GM19239 (cell line): Measurements from ENCODE around the gene PCDHGA6.
"Not testable (repeated sequence)": the region's sequence is repeated elsewhere in the genome, so short reads cannot be mapped to it uniquely, and the experiment has no call there.

Experiments used
- DNase-seq: peaks from one replicate; pipeline ENCODE4 v3.0.0; 2011; ENCODE audit warnings: low spot score; ENCODE audit not compliant: insufficient read length
- FAIRE-seq: peaks from 2 replicates; lab custom pipeline; 2011; peaks lifted over from hg19 to GRCh38; lab: Jason Lieb, UNC

The PCDHGA6 gene

GRCh38 chr5:141415275-141415618 lies 41.6 kb downstream of the PCDHGA6 start:
- FAIRE-seq = not testable (repeated sequence)

GRCh38 chr5:141417494-141418172 lies 43.9 kb downstream of the PCDHGA6 start, which contains the start of gene PCDHGB7:
TSS of gene PCDHGB7 (plus strand) at chr5:141417677. CDS start at chr5:141417860, 183 bp downstream.
- FAIRE-seq (peak; percentile 68), DNase-seq (peak; percentile 65)

More at GRCh38 chr5:141415275-141415618, 41.6 kb downstream of the PCDHGA6 start:
- not testable (repeated sequence) for DNase-seq

- DNase-seq (no peak), FAIRE-seq (no peak)
These were observed 45.6 kb downstream of the PCDHGA6 start for GRCh38 chr5:141419074-141419880.

GRCh38 chr5:141420855-141421488 lies 47.3 kb downstream of the PCDHGA6 start, which contains the start of gene PCDHGA11:
TSS of gene PCDHGA11 (plus strand) at chr5:141421051. CDS start at chr5:141421228, 177 bp downstream.
- FAIRE-seq (peak; percentile 73), DNase-seq (peak; percentile 48)

GRCh38 chr5:141421489-141421855 lies 47.8 kb downstream of the PCDHGA6 start:
- FAIRE-seq (no peak), DNase-seq (no peak)

- no peak for DNase-seq
- FAIRE-seq = no peak
These were observed 49.1 kb downstream of the PCDHGA6 start for GRCh38 chr5:141422742-141423291.

GRCh38 chr5:141427783-141428426 lies 54.2 kb downstream of the PCDHGA6 start:
- no peak for FAIRE-seq
- no peak for DNase-seq
